HG02870 (cell line): ENCODE data around the gene ZRANB3.

Experiments
- ATAC-seq: cut with Tn5 transposase; IDR thresholded peaks from one replicate; pipeline ENCODE4 v1.9.1; 2021; ENCODE audit warnings: mild to moderate bottlenecking, moderate library complexity; ENCODE audit not compliant: unreplicated experiment

Gene ZRANB3

DNA sequence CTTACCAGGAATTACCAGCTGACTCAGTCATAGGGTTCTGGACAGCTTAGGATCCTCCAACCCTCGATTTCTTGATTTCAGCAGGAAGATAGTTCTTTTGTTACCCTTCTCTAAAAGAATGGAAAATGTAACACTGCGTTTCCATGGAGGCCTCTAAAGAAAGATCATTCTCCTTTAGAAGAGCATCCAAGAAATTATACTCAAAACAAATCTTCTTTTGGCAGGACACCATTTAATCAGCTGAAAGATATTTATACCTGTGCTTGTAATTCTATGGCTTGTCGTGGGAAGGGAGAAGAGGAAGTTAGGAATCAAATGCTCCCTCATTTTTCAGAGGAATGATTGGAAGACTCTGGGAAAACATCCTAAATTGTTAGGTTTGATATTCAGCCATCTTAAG lies 348.4 kb downstream of the ZRANB3 start:
- no peak for ATAC-seq

DNA sequence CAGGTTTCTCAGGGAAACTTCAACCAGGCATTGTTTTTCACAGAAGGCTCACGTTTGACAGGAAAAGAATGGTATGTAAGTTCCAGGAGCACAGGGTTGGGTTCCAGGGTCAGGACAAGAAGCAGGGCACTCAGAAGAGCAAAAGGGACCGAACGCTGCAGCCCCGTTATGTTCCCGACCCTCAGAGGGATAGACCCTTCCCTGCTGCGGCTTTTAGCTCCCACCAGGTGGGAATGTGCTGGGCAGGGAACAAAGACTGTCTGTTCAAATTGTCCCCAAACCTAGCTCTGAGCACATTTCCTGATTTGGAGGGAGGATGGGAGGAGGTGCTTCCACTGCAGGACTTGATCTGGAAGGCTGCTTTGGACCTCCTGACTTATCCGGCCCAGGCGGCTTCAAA lies 348.8 kb downstream of the ZRANB3 start:
- ATAC-seq: no peak

DNA sequence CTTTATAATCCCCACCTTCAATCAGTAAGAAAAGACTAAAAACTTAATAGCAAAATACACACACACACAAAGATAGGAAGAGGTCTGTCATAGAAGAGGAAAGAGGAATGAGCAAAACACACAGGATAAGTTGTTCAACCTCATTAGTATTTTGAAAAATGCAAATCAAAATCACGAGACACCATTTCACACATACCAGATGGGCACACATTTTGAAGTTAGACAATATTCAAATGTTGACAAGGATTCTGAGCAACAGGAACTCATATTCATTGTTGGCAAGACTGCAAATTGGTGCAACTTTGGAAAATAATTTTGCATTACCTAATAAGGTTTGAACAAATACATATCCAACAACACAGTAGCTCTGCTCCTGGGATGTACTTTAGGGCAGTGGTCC lies 351.3 kb downstream of the ZRANB3 start:
- ATAC-seq: no peak

DNA sequence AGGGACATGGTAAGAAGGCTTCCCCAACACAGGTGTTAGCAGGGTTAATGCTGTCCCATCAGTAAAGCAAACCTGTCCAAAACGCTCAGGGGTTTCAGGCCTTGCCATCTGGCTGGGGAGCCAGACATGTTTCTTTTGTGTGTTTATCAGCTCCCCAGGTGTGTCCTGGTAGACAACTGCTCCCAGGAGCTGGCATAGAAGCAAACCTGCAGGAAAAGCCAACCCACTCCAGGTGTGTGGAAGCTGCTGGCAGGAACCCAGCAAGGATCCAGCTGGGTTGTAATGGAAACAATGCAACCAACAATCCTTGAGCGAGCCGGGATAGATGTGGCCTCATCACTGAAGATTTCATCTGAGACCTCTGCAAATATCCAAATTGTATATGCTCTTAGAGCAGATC lies 355.8 kb downstream of the ZRANB3 start:
- no peak for ATAC-seq

DNA sequence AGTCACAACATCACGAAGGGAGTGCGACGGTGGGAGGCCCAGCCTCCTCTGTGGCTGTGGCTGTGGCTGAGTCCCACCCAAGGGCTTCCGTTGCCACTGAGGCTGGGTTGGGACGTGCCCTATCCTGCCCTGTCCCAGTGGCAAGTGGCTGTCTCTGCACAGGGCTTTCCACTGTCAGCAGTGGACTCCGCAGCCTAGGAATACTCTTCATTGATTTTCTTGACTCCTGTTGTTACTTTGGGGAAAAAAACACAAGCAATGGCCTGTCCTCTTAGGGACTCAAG lies 356.3 kb downstream of the ZRANB3 start:
- no peak for ATAC-seq

DNA sequence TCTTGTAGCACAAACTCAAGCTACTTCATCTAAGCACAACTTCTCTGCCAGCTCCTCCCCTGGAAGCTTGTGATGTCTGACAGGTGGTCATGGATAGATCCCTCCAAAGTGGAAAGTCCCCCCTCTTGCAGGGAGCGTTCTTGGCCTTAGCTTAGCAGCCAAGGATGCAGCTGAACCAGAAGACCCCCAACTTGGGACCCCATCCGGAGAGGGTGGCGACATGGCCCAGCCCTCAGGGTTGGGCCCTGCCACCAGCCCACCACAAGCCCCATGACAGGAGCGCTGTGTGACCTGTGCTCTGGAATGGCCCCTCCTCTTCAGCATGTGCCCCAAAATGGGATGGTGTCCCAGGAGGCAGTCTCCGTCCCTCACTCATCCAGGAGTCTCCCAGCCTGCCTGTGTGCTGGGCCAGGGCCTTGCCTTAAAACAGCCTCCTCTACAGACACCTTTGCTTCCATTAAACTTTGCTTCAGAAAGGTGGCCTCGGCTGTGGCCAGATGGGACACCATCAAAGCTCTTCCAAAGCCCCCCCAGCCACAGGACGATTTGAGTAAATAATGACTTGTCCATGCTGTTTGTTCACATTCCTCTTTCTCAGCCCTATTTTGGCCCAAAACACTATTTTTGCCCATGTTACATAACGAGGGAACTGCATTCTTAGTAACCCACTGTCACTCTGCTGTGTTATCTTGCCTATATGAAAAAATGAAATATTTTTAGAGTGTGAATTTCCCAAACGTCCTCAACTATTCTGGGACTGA lies 356.8 kb downstream of the ZRANB3 start:
- ATAC-seq: no peak

DNA sequence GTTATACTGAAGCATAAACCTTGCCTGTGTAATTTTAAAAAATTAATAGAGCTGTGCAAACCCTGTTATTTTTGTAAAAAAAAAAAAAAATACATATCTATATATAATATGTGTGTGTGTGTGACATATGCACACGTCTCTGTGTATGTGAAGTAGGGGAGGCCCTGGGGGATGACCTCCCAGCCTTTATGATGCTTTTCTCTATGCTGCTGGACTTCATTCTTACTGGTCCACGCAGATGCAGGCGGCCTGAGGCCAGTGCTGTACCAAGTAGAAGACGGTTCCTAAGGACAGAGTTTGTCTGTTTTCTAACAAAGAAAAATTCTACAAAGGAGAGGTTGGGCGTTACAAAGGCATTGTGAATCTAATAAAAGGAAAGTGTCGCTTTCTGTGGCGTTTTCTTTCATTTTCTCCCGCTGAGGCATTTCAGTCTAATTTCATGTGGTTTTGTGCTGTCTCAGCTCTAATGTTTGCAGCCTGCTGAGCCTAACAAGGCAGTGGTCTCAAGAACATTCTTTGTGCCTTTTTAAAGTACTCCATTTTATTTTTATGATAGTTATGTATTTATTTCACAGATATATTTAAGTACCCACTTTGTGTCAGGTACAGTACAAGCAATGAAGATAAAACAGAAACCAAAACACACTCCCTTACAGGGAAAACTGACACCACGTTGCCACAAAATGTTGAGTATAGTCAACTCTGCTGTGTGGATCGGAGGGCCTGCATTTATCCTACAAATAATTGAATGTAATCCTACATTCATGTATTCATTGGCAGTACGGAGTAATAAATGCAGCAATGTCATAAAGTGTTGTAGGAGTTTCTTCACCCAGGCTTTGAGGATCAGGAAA lies 360.9 kb downstream of the ZRANB3 start:
- no peak for ATAC-seq

DNA sequence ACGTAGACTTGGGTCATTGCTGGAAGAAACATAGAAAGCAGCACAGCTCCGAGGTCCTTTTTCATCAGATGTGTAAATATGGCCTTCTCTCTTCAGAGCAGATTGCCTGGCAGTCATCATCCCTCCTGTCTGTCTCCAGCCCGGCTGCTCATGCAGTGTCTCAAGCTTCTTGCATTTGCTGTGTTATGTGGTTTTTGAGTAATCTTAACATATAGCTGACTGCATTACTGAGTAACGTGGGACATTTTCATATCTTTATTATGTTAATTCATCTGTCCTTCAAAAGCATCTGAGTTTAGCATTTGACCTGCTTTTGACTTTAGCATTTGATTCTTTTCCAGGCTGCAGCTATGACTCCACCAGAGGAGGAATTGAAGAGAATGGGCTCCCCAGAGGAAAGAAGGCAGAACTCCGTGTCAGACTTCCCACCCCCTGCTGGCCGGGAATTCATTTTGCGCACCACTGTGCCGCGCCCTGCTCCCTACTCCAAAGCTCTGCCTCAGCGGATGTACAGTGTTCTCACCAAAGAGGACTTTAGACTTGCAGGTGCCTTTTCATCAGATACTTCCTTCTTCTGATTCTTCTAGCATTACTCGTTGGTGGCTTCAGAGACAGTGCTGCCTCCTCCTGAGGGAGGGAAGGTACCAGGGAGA lies 362.7 kb downstream of the ZRANB3 start:
- ATAC-seq: no peak

DNA sequence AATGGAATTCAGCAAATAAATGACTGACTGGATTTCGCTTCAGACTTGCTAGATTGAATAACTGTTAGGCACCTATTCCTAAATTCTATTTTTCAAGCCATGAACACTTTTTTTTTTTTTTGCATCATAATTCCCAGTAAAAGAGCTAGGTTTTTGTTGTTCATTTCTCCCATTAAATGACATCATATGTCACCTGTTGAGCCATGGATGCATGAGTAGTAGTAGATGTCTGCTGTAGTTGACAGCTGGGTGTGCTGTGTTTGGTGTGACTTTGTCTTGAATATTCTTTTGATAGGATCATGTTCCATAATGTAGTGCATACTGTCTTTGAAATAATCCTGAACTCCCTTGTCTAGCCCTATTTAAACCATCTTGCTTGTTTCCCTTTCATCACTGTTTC lies 363.7 kb downstream of the ZRANB3 start:
- no peak for ATAC-seq

DNA sequence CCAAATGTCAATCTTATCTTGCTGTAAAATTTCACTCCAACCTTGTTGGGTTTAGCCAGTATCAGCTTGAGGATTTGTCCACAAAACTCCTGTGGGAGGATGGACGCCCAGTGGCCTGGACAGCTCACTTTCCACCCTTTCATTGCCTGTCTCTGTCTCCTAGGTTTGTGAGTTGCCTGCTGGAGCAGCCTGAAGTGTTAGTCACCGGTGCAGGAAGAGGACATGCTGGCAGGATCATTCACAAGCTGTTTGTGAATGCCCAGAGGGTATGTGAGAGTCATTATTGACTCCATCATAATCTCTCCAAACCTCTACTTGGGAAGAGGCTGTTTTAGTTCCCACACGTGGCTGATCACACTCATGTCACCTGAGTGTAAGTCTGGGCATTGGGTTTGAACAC lies 366.6 kb downstream of the ZRANB3 start:
- no peak for ATAC-seq

DNA sequence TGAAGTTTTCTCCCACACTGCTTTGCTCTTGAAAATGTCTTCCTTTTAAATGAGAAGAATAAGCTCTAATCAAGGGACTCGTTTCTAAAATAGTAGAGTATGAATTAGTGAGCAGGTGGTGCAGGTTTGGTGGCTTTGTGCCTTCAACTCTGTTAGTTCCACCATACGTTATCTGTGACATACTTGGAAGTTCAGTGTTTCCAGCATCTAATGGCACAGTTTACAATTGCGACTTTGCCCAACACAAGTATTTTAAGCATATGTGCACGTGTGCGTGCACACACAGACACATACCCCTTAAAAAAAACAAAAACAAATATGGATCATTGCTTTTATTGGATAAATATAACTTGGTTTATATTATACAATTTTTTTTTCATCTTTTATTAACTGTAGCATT lies 367.1 kb downstream of the ZRANB3 start:
- no peak for ATAC-seq

DNA sequence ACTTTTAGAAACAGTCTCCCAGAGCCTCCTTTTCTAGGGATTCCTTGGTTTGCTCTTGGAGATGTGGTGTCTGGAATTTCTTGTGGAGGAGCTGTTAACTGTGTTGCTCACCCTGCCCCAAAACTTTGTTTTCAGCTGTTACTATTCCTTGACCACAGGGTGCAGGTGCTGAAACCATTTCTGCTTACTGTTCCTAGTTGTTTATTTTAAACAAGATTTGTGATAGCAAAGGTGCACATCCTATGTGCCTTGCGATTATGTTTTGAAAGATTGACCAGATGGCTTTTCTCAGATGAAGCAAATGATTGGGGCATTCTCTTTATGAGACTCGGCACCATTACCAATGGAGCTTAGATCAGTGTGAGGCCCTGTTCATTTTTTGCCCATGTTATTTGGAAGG lies 367.7 kb downstream of the ZRANB3 start:
- peak; percentile 40 for ATAC-seq

DNA sequence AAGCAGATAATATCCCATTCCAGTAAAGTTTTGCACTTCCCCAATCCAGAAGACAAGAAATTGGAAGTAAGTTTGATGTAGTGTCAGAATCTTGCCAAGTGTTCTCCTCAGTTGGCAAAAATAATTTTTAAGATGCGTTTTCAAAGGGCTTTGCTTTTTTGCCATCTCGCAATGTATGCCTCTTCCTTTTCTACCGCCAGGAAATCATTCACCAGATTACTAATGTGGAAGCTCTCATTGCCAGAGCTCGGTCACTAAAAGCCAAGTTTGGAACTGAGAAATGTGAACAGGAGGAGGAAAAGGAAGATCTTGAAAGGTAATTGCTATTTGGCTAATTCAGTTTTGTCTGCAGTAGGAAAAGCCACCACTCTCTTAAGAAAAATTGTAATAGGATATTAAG lies 368.2 kb downstream of the ZRANB3 start:
- no peak for ATAC-seq

DNA sequence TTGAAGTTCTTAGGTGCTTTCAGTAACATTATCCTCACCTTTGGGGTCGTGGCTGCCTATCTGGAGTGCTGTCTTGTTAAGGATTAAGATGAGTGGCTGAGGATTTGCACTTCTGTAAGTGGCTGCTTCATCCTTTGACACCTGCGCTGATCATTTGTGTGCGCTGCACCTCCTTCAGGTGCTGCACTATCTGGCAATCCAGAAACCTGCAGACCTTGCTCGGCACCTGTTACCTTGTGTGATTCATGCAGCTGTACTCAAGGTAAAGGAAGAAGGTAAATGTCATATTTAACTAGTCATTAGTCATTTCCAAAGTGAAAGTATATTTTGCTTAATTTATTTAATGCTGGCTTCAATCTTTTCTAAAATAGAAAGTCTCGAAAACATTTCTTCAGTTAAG lies 368.6 kb downstream of the ZRANB3 start:
- ATAC-seq: no peak

DNA sequence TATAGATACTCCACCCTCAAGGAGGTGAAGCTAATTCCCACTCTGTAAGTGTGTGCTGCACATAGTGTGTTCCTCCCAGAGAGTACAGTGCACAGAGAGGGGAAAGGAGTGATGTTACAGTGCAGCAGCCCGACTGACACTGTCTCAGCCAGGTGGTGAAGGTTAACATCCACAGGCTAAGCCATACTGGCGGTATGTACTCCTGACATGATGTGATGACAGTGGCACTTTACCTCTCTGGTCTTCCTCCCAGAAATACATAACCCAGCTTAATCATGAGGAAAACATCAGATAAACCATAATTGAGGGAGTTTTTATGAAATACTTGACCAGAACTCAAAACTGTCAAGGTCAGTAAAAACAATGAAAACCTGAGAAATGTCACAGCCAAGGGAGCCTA lies 371.8 kb downstream of the ZRANB3 start:
- no peak for ATAC-seq

DNA sequence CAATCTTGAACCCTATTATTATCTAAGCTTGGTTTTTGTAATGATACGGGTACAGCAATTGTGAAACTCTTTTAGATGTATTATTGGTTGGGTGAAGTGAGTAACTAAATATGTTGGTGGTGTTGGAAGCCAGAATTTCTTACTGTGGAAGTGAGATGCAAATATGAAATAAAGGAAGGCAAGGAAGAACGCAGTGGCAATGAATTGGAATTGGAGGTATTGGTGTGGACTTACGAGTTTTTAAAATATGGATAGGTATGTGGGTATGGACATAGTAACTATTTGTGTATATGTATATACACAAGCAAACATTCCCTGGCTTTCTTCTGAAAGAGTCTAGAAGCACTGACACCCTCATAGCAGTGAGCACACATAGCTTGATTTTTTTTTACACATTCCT lies 373.2 kb downstream of the ZRANB3 start:
- no peak for ATAC-seq

DNA sequence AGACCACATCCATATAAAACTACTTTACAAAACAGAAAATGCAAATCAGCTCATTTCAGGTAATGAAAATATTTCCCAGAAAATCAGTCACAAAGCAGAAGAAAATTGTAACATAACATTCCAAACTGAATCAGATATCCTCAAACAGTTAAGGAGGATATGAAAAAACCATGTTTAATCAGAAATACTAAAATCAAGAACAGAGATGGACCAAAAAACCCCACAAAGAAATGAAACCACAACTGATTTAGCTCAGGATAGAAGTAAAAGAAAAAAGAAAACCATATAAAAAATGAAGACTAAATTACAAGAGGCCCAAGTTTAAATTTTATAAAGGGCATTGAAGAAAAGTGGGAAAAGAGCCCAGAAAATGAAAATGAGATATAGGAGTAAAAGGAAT lies 376.1 kb downstream of the ZRANB3 start:
- ATAC-seq: no peak

DNA sequence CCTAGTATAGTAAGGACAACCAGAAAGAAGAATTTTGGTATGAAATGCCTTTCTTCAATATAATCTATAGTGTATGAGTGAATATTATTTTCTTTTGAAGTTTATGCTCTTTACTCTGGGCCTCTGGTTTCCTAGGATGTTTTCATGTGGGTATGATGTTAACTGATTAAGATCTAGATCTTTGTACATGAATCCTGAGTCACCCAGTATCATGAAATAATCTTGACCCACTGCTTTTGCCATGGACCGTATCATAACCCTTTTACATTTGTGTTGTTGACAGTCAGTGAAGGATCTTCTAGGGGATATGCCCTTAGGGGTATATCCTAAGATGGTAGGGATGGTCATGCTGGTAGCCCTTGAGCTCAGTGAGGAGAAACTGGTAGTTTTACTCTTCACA lies 378.7 kb downstream of the ZRANB3 start:
- ATAC-seq: no peak

DNA sequence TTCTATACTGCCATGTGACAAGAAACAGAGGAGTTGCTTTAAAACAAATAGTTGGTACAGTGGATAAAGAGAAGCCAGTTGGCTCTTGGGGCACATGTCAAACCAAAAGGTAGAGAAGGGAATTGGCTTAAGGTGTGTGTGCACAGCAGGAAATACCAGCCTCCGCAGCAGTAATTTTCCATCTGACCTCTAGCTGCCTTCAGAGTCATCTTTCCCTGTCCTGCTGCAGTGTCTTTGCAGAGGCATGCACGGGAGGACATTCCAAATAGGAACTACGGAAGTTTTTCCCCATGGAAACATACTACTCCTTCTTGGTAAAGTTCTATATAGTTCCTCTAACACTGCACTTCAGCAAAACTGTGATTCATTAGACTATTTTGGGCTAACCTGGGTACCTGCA lies 379.4 kb downstream of the ZRANB3 start:
- no peak for ATAC-seq

DNA sequence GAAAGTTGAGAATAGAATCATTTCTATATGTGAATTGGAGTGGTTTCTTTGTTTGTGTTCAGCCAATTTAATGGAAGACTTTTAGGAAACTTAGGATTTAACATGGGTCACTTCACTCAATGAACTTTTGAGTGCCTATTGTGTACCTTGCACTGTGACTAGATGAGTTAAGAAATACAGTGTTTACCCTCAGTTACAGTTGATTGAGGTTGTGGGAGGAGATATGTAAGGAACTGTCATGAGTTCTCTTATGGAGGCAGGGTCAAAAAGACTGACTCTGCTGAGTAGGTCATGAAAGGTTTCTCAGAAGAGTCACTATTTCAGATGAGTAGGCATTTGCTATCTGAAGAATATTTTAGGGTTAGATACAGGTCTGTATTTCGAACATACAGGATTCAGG lies 380.3 kb downstream of the ZRANB3 start:
- no peak for ATAC-seq

DNA sequence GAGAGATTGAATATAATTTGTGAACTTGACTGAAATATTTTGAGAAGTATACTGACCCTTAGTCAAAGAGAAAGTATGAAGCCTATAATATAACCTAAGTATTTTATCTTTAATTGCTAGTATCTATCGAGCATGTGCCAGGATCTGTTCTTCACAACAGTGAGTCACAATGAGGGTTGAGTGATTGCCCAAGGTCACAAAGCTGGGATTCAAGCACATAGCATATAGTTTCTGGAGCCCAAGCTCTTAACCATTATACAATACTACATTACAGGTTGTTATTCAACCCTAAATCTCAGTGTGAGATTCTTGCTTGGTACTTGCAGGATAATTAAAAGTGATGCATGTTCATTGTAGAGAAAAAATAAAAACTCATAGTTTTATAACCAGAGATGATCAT lies 381.8 kb downstream of the ZRANB3 start:
- no peak for ATAC-seq

DNA sequence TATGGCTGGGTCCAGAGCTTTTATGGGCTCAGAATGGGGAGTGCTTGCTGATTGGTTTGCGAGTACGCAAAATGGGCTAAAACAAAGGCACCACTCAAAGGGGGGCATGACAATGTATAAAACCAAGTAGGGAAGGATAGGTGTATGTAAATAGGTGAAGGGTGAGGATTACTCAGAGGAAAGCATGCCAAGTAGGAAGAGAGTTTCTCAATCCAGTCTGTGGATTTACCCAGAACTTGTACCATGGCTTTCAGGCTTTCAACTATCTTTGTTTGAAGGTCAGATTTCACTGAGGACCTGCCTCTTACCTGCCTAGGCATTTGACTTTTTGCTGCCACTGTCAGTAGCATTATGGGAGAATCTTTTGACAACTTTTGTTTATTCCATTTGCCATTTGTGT lies 386.7 kb downstream of the ZRANB3 start:
- ATAC-seq: no peak
